Ascending aorta (tissue), 2 donors: Measurements from ENCODE around the gene C10orf90. TPM values are rescaled to one million over a fixed set of nuclear protein-coding genes. Genes with fewer than 3 reads are reported as not detected.

Source experiments
- DNase-seq, 2 donors: peaks; one replicate each; pipeline ENCODE4 v3.0.0-alpha.2; 2019; ENCODE audit warnings: low spot score in 2 of 2
- H3K27ac ChIP-seq, 2 donors: fragments of 200-600 bp; sonication (generic); one replicate each; pipeline ENCODE4 v1.5.1; 2016 to 2017; ENCODE audit warnings: mild to moderate bottlenecking in 1 of 2
- H3K27me3 ChIP-seq: fragments of 200-600 bp; sonication (generic); one replicate; pipeline ENCODE4 v1.5.1; 2017
- H3K36me3 ChIP-seq, 2 donors: fragments of 200-600 bp; sonication (generic); one replicate each; pipeline ENCODE4 v1.5.1; 2016
- H3K4me1 ChIP-seq, 2 donors: fragments of 200-600 bp; sonication (generic); one replicate each; pipeline ENCODE4 v1.5.1; 2016 to 2017; ENCODE audit warnings: mild to moderate bottlenecking in 1 of 2
- H3K4me3 ChIP-seq, 2 donors: fragments of 200-600 bp; sonication (generic); one replicate each; pipeline ENCODE4 v1.5.1; 2016 to 2017; ENCODE audit warnings: mild to moderate bottlenecking in 1 of 2
- H3K9me3 ChIP-seq, 2 donors: fragments of 200-600 bp; sonication (generic); one replicate each; pipeline ENCODE4 v1.5.1; 2016
- intact Hi-C: fragments of 100-400 bp; cut with DNase I; formaldehyde crosslinking; loops from one replicate; pipeline ENCODE4 v1.15.1; 2023
- total RNA-seq: library from RNA; depleted of rRNA; stranded (reverse); fragments of >200 nt; gene quantifications from one replicate; pipeline ENCODE4 v1.1.0, GENCODE V29; 2016
- TF ChIP-seq, protein P1 (sequence below), 3 experiments: fragments of 200-600 bp in 2 of 3; fragments of 450-650 bp in 1 of 3; sonication (generic) in 2 of 3; IDR thresholded peaks; one replicate each; pipeline ENCODE4 v1.5.1; 2016 to 2019; ENCODE audit warnings: antibody characterized with exemption in 3 of 3, mild to moderate bottlenecking in 1 of 3, moderate library complexity in 1 of 3

C10orf90 gene
- total RNA-seq, 1 donor from 2014 or later: not detected

DNA sequence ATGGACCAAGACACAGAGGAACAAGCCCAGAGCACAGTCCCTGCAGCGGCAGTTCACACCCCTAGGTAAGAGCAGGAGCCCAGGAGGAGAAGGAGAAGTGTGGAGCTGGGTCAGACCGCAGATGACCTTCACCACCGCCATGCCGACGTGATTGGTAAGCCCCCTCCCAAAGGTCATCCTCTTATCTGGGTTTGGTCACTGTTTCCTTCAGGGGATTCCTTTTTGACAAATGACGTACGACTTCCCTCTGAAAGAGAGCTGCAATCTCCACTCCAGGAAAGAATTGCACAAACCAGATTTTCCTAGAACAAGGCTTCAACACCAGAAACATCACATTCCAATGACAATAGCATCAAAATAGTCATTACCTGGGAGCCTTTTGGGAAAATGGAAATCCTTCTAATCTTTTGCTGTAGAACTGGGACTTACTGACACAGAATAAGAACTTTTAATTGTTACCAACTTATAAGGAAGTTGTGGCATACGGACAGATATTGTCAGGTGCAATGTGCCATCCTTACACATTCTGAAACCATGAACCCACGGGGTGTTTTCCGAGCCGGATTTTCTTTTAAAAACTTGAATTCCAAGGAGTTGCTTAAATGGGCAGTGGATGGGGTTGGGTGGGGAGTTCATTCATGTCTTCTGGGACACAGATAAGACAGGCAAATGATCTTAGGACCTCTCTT, 261.4 kb downstream of the C10orf90 start:
- H3K4me3 ChIP-seq: no peak overlapping the region
- intact Hi-C loops: no loop called here
- no peaks in the 10 kb centered on the region for H3K4me1 ChIP-seq

DNA sequence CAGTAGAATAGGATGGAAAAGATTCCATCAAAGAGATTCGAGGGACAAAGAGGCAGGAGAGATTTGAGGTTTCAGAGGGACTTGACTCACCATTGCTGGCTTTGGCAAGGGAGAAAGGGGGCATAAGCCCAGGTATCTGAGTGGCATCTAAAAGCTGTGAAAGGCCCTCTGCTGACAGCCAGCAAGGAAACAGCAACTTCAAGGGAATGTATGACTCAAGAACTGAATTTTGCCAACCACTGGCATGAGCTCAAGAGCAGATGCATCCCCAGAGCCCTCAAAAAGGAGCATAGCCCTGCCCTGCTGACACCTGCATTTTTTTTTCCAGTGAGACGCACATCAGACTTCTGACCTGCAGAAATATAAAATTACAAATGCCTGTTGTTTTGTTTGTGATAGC, 262.7 kb downstream of the C10orf90 start:
- H3K36me3 ChIP-seq: no peaks in the 10 kb centered on the region
- H3K4me3 ChIP-seq: no peak overlapping the region

More for the DNA sequence above, 261.4 kb downstream of the C10orf90 start:
- TF ChIP-seq, protein P1, sequence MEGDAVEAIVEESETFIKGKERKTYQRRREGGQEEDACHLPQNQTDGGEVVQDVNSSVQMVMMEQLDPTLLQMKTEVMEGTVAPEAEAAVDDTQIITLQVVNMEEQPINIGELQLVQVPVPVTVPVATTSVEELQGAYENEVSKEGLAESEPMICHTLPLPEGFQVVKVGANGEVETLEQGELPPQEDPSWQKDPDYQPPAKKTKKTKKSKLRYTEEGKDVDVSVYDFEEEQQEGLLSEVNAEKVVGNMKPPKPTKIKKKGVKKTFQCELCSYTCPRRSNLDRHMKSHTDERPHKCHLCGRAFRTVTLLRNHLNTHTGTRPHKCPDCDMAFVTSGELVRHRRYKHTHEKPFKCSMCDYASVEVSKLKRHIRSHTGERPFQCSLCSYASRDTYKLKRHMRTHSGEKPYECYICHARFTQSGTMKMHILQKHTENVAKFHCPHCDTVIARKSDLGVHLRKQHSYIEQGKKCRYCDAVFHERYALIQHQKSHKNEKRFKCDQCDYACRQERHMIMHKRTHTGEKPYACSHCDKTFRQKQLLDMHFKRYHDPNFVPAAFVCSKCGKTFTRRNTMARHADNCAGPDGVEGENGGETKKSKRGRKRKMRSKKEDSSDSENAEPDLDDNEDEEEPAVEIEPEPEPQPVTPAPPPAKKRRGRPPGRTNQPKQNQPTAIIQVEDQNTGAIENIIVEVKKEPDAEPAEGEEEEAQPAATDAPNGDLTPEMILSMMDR (IDR thresholded peaks at IDR 0.05): no peak
- no peak overlapping the region for H3K27ac ChIP-seq
- H3K9me3 ChIP-seq: no peaks in the 10 kb centered on the region
- no peaks in the 10 kb centered on the region for H3K27me3 ChIP-seq
- DNase-seq: no peak
- H3K36me3 ChIP-seq: no peaks in the 10 kb centered on the region

DNA sequence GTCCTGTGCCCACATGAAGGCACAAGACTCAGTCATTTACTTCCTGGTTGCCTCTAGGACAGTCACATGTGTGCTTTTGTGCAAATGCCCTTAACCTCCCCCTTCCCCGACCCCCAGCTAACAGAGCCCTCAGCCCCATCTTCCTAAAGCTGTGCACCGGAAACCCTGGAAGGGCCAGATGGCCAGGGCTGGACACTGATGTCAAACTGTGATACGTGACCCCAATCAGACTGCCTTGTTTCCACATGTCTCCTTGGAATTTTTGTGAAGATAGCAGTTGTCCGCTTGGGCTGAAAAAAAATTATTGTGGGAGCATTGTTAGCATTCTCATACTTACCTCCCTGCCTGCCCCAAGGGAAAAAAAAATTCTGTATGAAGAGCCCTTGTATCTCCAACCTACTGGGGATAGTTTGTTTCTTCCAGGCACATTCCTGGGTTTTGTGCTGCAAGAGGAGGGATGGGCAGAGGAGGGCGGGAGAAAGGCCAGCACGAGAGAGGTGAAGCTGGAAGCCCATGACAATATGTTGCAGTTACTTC, 265.2 kb downstream of the C10orf90 start:
- no peaks in the 10 kb centered on the region for H3K27me3 ChIP-seq
- H3K36me3 ChIP-seq: no peaks in the 10 kb centered on the region
- H3K4me3 ChIP-seq: no peak overlapping the region
- H3K9me3 ChIP-seq: no peaks in the 10 kb centered on the region
- H3K4me1 ChIP-seq: no peaks in the 10 kb centered on the region
- TF ChIP-seq, protein P1 (IDR thresholded peaks at IDR 0.05): no peak
- no peak overlapping the region for H3K27ac ChIP-seq
- DNase-seq: no peak
- intact Hi-C loops: no loop called here

More for the DNA sequence above, 262.7 kb downstream of the C10orf90 start:
- TF ChIP-seq, protein P1 (IDR thresholded peaks at IDR 0.05): no peak
- H3K27ac ChIP-seq: no peak overlapping the region
- DNase-seq: no peak
- intact Hi-C loops: no loop called here
- H3K27me3 ChIP-seq: no peaks in the 10 kb centered on the region
- no peaks in the 10 kb centered on the region for H3K4me1 ChIP-seq
- no peaks in the 10 kb centered on the region for H3K9me3 ChIP-seq

DNA sequence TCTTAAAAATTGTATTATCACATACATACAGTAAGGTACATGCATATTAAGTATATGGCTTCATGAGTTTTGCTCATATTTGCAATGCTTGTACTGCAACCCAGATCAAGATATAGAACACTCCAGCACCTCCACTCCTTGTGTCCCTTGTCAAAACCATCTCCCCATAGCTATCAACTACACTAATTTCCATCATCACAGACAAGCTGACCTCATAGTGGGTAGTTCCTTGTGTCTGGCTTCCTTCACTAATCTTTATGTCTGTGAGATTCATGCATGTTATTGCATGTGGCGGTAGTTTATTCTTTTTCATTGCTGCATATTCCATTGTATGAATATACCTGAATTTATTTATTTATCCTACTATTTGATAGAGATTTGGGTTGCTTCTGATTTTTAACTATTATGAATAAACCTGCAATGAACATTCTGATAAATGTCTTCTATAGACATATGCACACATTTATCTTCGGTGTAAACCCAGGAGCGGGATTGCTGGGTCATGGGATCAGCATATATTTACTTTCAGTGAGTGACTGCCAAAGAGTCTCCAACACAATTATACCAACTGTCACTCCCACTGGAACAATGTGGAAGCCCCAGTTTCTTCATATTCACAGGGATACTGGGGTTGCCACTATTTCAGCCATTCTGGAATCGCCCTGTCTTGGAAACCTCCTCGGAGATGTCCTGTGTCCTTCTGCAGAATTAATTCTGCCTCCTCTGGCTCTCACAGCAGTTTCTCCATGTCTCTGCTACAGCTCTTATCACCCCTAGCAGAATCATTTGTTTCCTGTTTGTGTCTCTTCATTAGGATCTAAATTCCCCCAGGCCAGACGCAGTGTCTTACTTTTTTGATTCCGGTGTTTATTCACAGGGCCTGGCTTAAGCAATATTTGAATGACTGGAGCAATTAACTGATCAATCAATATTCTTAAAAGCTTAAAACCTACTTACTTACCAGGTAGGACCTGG, 267.5 kb downstream of the C10orf90 start:
- H3K36me3 ChIP-seq: no peaks in the 10 kb centered on the region
- no peak overlapping the region for H3K27ac ChIP-seq
- intact Hi-C loops: no loop called here
- H3K27me3 ChIP-seq: no peaks in the 10 kb centered on the region
- no peaks in the 10 kb centered on the region for H3K4me1 ChIP-seq
- TF ChIP-seq, protein P1 (IDR thresholded peaks at IDR 0.05): no peak
- no peaks in the 10 kb centered on the region for H3K9me3 ChIP-seq
- no peak overlapping the region for H3K4me3 ChIP-seq
- no peak for DNase-seq

DNA sequence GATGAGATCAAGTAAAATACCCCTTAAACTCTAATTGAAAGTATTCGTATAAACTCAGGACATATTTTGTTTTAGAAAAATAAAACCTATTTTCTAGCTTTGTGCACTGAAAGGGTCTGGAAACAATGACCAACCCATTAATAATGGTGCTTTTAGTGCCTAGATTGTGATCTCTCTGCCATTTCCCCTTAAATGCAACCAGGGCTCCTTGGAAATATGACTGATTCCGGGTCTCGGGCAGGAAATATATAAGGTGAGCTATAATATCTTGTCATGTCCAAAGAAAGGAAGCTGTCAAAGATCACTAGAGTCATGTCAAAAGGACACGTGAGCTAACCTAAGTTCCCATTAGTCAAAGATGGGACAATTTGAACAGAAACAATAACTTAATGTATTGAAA, 269.9 kb downstream of the C10orf90 start:
- no peak for DNase-seq
- H3K36me3 ChIP-seq: no peaks in the 10 kb centered on the region
- H3K4me3 ChIP-seq: no peak overlapping the region
- no peaks in the 10 kb centered on the region for H3K9me3 ChIP-seq
- no peaks in the 10 kb centered on the region for H3K4me1 ChIP-seq
- no peak overlapping the region for H3K27ac ChIP-seq
- no peaks in the 10 kb centered on the region for H3K27me3 ChIP-seq
- intact Hi-C loops: no loop called here
- TF ChIP-seq, protein P1 (IDR thresholded peaks at IDR 0.05): no peak
